Keratinocyte (primary cell): ENCODE measurements around the gene FARSB. TPM values are rescaled to one million over a fixed set of nuclear protein-coding genes. Genes with fewer than 3 reads are reported as not detected.

Experiments
- DNase-seq: peaks from one replicate; pipeline ENCODE4 v3.0.0-alpha.2; 2011; ENCODE audit warnings: low read depth, missing footprints, low spot score
- FAIRE-seq: peaks from 2 replicates; lab custom pipeline; 2011; peaks lifted over from hg19 to GRCh38; lab: Jason Lieb, UNC
- H2AFZ ChIP-seq: 2 replicates; pipeline ENCODE4 v1.6.0; 2012; ENCODE audit warnings: low read length, control low read depth, inconsistent platforms; ENCODE audit not compliant: control insufficient read depth
- H3K27ac ChIP-seq: 2 replicates; pipeline ENCODE4 v1.5.1; 2011; ENCODE audit warnings: low read length; ENCODE audit not compliant: control insufficient read depth, insufficient read depth
- H3K27me3 ChIP-seq: 3 replicates; pipeline ENCODE4 v1.6.0; 2011; ENCODE audit warnings: low read length; ENCODE audit not compliant: control insufficient read depth, insufficient read depth; ENCODE audit errors: extremely low read depth
- H3K36me3 ChIP-seq, 2 experiments: 2 replicates in 1 of 2; 3 replicates in 1 of 2; pipeline ENCODE4 v1.5.1; 2011; ENCODE audit warnings: low read length in 2 of 2, mild to moderate bottlenecking in 1 of 2; ENCODE audit not compliant: control insufficient read depth in 2 of 2, insufficient read depth in 2 of 2; ENCODE audit errors: extremely low read depth in 1 of 2
- H3K4me1 ChIP-seq: 3 replicates; pipeline ENCODE4 v1.5.1; 2011; ENCODE audit warnings: low read length; ENCODE audit not compliant: control insufficient read depth, insufficient read depth; ENCODE audit errors: extremely low read depth
- H3K4me2 ChIP-seq: 3 replicates; pipeline ENCODE4 v1.6.0; 2011; ENCODE audit warnings: low read depth, low read length; ENCODE audit not compliant: control insufficient read depth, insufficient read depth; ENCODE audit errors: extremely low read depth
- H3K4me3 ChIP-seq, 3 experiments: fragments of 200-600 bp in 1 of 3; sonication (generic) in 1 of 3; 2 replicates in 2 of 3; 3 replicates in 1 of 3; pipeline ENCODE4 v1.5.1; 2011 to 2016; ENCODE audit warnings: low read length in 3 of 3, mild to moderate bottlenecking in 3 of 3, control low read depth in 2 of 3, inconsistent platforms in 1 of 3, low read depth in 1 of 3, mixed read lengths in 1 of 3, mixed run types in 1 of 3, moderate library complexity in 1 of 3; ENCODE audit not compliant: control insufficient read depth in 2 of 3, insufficient read depth in 2 of 3; ENCODE audit errors: extremely low read depth in 1 of 3
- H3K79me2 ChIP-seq: 2 replicates; pipeline ENCODE4 v1.6.0; 2012; ENCODE audit warnings: low read length; ENCODE audit not compliant: control insufficient read depth, insufficient read depth
- H3K9ac ChIP-seq: 3 replicates; pipeline ENCODE4 v1.6.0; 2011; ENCODE audit warnings: low read length; ENCODE audit not compliant: control insufficient read depth, insufficient read depth; ENCODE audit errors: extremely low read depth
- H3K9me1 ChIP-seq: 3 replicates; pipeline ENCODE4 v1.6.0; 2011; ENCODE audit warnings: low read length; ENCODE audit not compliant: control insufficient read depth, insufficient read depth; ENCODE audit errors: extremely low read depth
- H3K9me3 ChIP-seq: 2 replicates; pipeline ENCODE4 v1.5.1; 2012; ENCODE audit warnings: low read depth, low read length; ENCODE audit not compliant: control insufficient read depth
- H4K20me1 ChIP-seq: 3 replicates; pipeline ENCODE4 v1.6.0; 2011; ENCODE audit warnings: low read length; ENCODE audit not compliant: control insufficient read depth, insufficient read depth; ENCODE audit errors: extremely low read depth
- EZH2 ChIP-seq: IDR thresholded peaks from one replicate; pipeline ENCODE4 v1.6.1; 2012; ENCODE audit warnings: inconsistent platforms, mild to moderate bottlenecking, low read length, moderate library complexity
- dilution Hi-C: fragments of 300-500 bp; cut with MboI; formaldehyde crosslinking; loops from one replicate; pipeline ENCODE4 v1.7.0; 2020; ENCODE audit warnings: low sequenced_read_pairs; ENCODE audit not compliant: extremely low pct_ligation_motif_present
- polyA plus RNA-seq, 5 experiments: library from polyadenylated mRNA; depleted of rRNA in 3 of 5; stranded (reverse) in 3 of 5; stranded (forward) in 1 of 5; unstranded in 1 of 5; fragments of >200 nt; gene quantifications; 1 replicate in 1 of 5; 2 replicates in 3 of 5; 3 replicates in 1 of 5; pipeline versions ENCODE4 v1.2.1 to v1.2.3, GENCODE V29; 2011 to 2012; ENCODE audit warnings: missing spikeins in 2 of 5, low read depth in 1 of 5, low replicate concordance in 1 of 5
- TF ChIP-seq, protein P1 (sequence below), 3 experiments: IDR thresholded peaks in 1 of 3; conservative IDR thresholded peaks in 1 of 3; optimal IDR thresholded peaks in 1 of 3; 2 replicates in 2 of 3; 3 replicates in 1 of 3; pipeline versions ENCODE3 to v1.5.1; 2011; ENCODE audit warnings: low read length in 3 of 3, mild to moderate bottlenecking in 3 of 3, moderate library complexity in 2 of 3, control low read depth in 1 of 3, inconsistent platforms in 1 of 3; ENCODE audit not compliant: insufficient read depth in 2 of 3; ENCODE audit errors: extremely low read depth in 1 of 3

Gene FARSB
- polyA plus RNA-seq, 1 donor (not counting 4 experiments of a cell fraction or from before 2014, with no cell fraction given): 68.8 TPM

DNA sequence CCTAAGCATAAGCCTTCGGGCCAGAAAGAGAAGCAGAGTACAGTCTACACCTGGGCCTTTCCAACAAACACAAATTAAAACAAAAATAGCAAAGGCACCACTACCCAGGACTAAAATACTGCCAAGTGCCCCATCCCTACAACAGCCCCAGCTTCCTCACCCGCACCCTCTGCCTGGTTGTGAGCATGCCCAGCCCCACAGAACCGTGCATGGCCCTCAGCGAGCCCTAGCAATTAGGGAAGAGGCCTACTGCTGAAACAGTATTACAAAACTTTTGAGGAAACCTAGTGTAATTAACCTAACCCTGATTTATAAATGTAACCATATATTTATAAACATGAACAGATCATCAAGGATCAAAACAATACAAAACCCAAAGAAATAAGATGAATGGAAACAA lies 44.2 kb downstream of the FARSB start:
- no peaks in the 10 kb centered on the region for H3K4me1 ChIP-seq
- H2AFZ ChIP-seq: no peak overlapping the region
- H3K4me2 ChIP-seq: no peak overlapping the region
- H3K9me1 ChIP-seq: no peaks in the 10 kb centered on the region
- H3K4me3 ChIP-seq: no peak overlapping the region
- H3K79me2 ChIP-seq: peaks cover 2% of the 10 kb centered on the region
- no peak for FAIRE-seq
- TF ChIP-seq, protein P1, sequence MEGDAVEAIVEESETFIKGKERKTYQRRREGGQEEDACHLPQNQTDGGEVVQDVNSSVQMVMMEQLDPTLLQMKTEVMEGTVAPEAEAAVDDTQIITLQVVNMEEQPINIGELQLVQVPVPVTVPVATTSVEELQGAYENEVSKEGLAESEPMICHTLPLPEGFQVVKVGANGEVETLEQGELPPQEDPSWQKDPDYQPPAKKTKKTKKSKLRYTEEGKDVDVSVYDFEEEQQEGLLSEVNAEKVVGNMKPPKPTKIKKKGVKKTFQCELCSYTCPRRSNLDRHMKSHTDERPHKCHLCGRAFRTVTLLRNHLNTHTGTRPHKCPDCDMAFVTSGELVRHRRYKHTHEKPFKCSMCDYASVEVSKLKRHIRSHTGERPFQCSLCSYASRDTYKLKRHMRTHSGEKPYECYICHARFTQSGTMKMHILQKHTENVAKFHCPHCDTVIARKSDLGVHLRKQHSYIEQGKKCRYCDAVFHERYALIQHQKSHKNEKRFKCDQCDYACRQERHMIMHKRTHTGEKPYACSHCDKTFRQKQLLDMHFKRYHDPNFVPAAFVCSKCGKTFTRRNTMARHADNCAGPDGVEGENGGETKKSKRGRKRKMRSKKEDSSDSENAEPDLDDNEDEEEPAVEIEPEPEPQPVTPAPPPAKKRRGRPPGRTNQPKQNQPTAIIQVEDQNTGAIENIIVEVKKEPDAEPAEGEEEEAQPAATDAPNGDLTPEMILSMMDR (optimal IDR thresholded peaks at IDR 0.05 in 1 of 3, IDR thresholded peaks at IDR 0.05 in 1 of 3, conservative IDR thresholded peaks at IDR 0.05 in 1 of 3; ENCODE audit: extremely low read depth in 1 of 3, insufficient read depth in 2 of 3, low read length in 3 of 3): no peak
- TF ChIP-seq EZH2: no peak
- DNase-seq: no peak
- H3K27ac ChIP-seq: no peak overlapping the region
- dilution Hi-C loops: no loop called here
- H3K27me3 ChIP-seq: no peaks in the 10 kb centered on the region
- H4K20me1 ChIP-seq: no peaks in the 10 kb centered on the region
- H3K36me3 ChIP-seq: peaks cover 16 to 26% of the 10 kb centered on the region in 2 experiments
- H3K9me3 ChIP-seq: no peaks in the 10 kb centered on the region
- H3K9ac ChIP-seq: no peak overlapping the region

DNA sequence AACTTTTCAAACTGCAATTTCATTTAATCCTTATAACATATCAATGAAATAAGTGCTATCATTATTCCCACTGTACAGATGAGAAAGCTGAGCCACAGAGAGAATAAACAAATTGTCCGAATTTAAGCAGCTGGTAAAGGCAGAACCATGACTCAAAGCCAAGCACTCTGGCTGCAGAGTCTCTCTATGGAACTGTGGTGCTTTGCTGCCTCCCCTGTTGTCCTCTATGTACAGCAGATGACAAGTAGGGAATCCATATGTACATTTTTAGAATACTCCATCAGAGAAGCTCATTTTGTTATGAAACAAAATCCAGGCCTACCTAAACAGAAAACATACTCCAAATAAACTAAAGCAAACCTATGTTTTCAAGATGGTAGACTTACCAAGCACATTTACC lies 45.1 kb downstream of the FARSB start:
- no peak overlapping the region for H3K9ac ChIP-seq
- no peak for DNase-seq
- H2AFZ ChIP-seq: no peak overlapping the region
- H3K27me3 ChIP-seq: no peaks in the 10 kb centered on the region
- no peak for TF ChIP-seq EZH2
- TF ChIP-seq, protein P1 (optimal IDR thresholded peaks at IDR 0.05 in 1 of 3, IDR thresholded peaks at IDR 0.05 in 1 of 3, conservative IDR thresholded peaks at IDR 0.05 in 1 of 3; ENCODE audit: extremely low read depth in 1 of 3, insufficient read depth in 2 of 3, low read length in 3 of 3): no peak
- dilution Hi-C loops: no loop called here
- no peak overlapping the region for H3K27ac ChIP-seq
- peaks cover 2% of the 10 kb centered on the region for H3K79me2 ChIP-seq
- no peaks in the 10 kb centered on the region for H3K4me1 ChIP-seq
- H4K20me1 ChIP-seq: no peaks in the 10 kb centered on the region
- H3K4me3 ChIP-seq: no peak overlapping the region
- no peaks in the 10 kb centered on the region for H3K9me1 ChIP-seq
- H3K4me2 ChIP-seq: no peak overlapping the region
- peaks cover 16 to 24% of the 10 kb centered on the region in 2 experiments for H3K36me3 ChIP-seq
- FAIRE-seq: no peak
- H3K9me3 ChIP-seq: no peaks in the 10 kb centered on the region
